Hepatocyte (in vitro differentiated cells): ENCODE results near the gene MTURN. TPM values are rescaled to one million over a fixed set of nuclear protein-coding genes. Genes with fewer than 3 reads are reported as not detected.

ENCODE experiments used
- DNase-seq: peaks from one replicate; pipeline ENCODE4 v3.0.0-alpha.2; 2016; ENCODE audit warnings: low spot score
- H2AFZ ChIP-seq: fragments of 200-600 bp; sonication (generic); 2 replicates; pipeline ENCODE4 v1.6.0; 2016; ENCODE audit warnings: antibody characterized with exemption, mild to moderate bottlenecking
- H3K27ac ChIP-seq: fragments of 200-600 bp; sonication (generic); 2 replicates; pipeline ENCODE4 v1.5.1; 2016; ENCODE audit warnings: mild to moderate bottlenecking
- H3K27me3 ChIP-seq: fragments of 200-600 bp; sonication (generic); 2 replicates; pipeline ENCODE4 v1.6.1; 2016
- H3K36me3 ChIP-seq: fragments of 200-600 bp; sonication (generic); replicated peaks from 2 replicates; pipeline ENCODE4 v1.5.1; 2016; ENCODE audit warnings: low read depth; ENCODE audit not compliant: insufficient read depth
- H3K4me1 ChIP-seq: fragments of 200-600 bp; sonication (generic); 2 replicates; pipeline ENCODE4 v1.5.1; 2016; ENCODE audit warnings: mild to moderate bottlenecking, moderate library complexity; ENCODE audit not compliant: insufficient read depth
- H3K4me2 ChIP-seq: fragments of 200-600 bp; sonication (generic); 2 replicates; pipeline ENCODE4 v1.6.0; 2016
- H3K4me3 ChIP-seq: fragments of 200-600 bp; sonication (generic); 2 replicates; pipeline ENCODE4 v1.5.1; 2016; ENCODE audit warnings: mild to moderate bottlenecking
- H3K79me2 ChIP-seq: fragments of 200-600 bp; sonication (generic); 2 replicates; pipeline ENCODE4 v1.6.0; 2017; ENCODE audit warnings: mild to moderate bottlenecking
- H3K9me2 ChIP-seq: fragments of 200-600 bp; sonication (generic); replicated peaks from 2 replicates; pipeline ENCODE4 v1.6.0; 2017; ENCODE audit warnings: mild to moderate bottlenecking; ENCODE audit not compliant: insufficient read depth
- H3K9me3 ChIP-seq: fragments of 200-600 bp; sonication (generic); 2 replicates; pipeline ENCODE4 v1.5.1; 2016; ENCODE audit warnings: low read depth, mild to moderate bottlenecking
- H4K20me1 ChIP-seq: fragments of 200-600 bp; sonication (generic); 2 replicates; pipeline ENCODE4 v1.6.0; 2016; ENCODE audit warnings: mild to moderate bottlenecking; ENCODE audit not compliant: insufficient read depth, poor library complexity, severe bottlenecking
- CTCF ChIP-seq: fragments of 200-600 bp; sonication (generic); IDR thresholded peaks from 2 replicates; pipeline ENCODE4 v1.5.1; 2016; ENCODE audit warnings: antibody characterized with exemption, mild to moderate bottlenecking; ENCODE audit not compliant: poor library complexity
- EZH2 ChIP-seq: fragments of 200-600 bp; sonication (generic); IDR thresholded peaks from 2 replicates; pipeline ENCODE4 v1.6.1; 2016; ENCODE audit warnings: antibody characterized with exemption, mild to moderate bottlenecking, borderline replicate concordance
- EZH2phosphoT487 ChIP-seq: fragments of 200-600 bp; sonication (generic); IDR thresholded peaks from one replicate; pipeline ENCODE4 v1.6.1; 2018; ENCODE audit warnings: antibody characterized with exemption, mild to moderate bottlenecking, low read depth, moderate library complexity; ENCODE audit not compliant: unreplicated experiment, severe bottlenecking
- WGBS: methylation state at CpG from one replicate; pipeline ENCODE4 v1.1.6; 2016; ENCODE audit warnings: low lambda C conversion rate; ENCODE audit errors: missing lambda C conversion rate; 5-methylcytosine and 5-hydroxymethylcytosine counted together
- polyA plus RNA-seq: library from polyadenylated mRNA; unstranded; fragments of >200 nt; fragmentation: Nextera tagmentation; extraction: Ambion mirVana; gene quantifications from 2 replicates; pipeline ENCODE4 v1.2.1, GENCODE V29; 2016
- total RNA-seq: library from RNA; depleted of rRNA; stranded (reverse); fragments of >200 nt; gene quantifications from 2 replicates; pipeline ENCODE4 v1.2.3, GENCODE V29; 2014

MTURN gene
- total and polyA plus RNA-seq, 2 experiments from 2014 or later: 4.5 to 14.5 TPM

- H3K9me3 ChIP-seq: peaks cover 5% of the 10 kb centered on the region
- H3K9me2 ChIP-seq: no peaks in the 10 kb centered on the region
- TF ChIP-seq EZH2phosphoT487 (no peak), CTCF (no peak), EZH2 (no peak)
- no peak overlapping the region for H2AFZ ChIP-seq
- no peaks in the 10 kb centered on the region for H3K36me3 ChIP-seq
- no peaks in the 10 kb centered on the region for H3K27me3 ChIP-seq
- H3K79me2 ChIP-seq: no peaks in the 10 kb centered on the region
- 95% methylated on average over 5 of the region's 5 CpGs for WGBS
- no peak overlapping the region for H3K27ac ChIP-seq
- no peak overlapping the region for H3K4me2 ChIP-seq
- no peak overlapping the region for H3K4me3 ChIP-seq
- H4K20me1 ChIP-seq: no peaks in the 10 kb centered on the region
- DNase-seq: no peak
- H3K4me1 ChIP-seq: no peaks in the 10 kb centered on the region
Observed at GRCh38 chr7:30193336-30193943, 58.7 kb downstream of the MTURN start.

GRCh38 chr7:30196408-30196807, 61.6 kb downstream of the MTURN start:
- Histone ChIP-seq H2AFZ (no peak overlapping the region), H3K4me1 (no peaks in the 10 kb centered on the region)

GRCh38 chr7:30197438-30197837, 62.7 kb downstream of the MTURN start:
- no peaks in the 10 kb centered on the region for H4K20me1 ChIP-seq
- H3K79me2 ChIP-seq: no peaks in the 10 kb centered on the region
- peaks cover 5% of the 10 kb centered on the region for H3K9me3 ChIP-seq
- H2AFZ ChIP-seq: no peak overlapping the region
- H3K27ac ChIP-seq: no peak overlapping the region
- DNase-seq: no peak
- no peaks in the 10 kb centered on the region for H3K27me3 ChIP-seq
- H3K4me3 ChIP-seq: no peak overlapping the region
- 93% methylated on average over 1 of the region's 1 CpG for WGBS
- no peaks in the 10 kb centered on the region for H3K36me3 ChIP-seq
- no peak for TF ChIP-seq EZH2phosphoT487
- no peak for TF ChIP-seq EZH2
- TF ChIP-seq CTCF: no peak
- no peaks in the 10 kb centered on the region for H3K4me1 ChIP-seq
- no peak overlapping the region for H3K4me2 ChIP-seq
- no peaks in the 10 kb centered on the region for H3K9me2 ChIP-seq

More at GRCh38 chr7:30196408-30196807, 61.6 kb downstream of the MTURN start:
- Histone ChIP-seq H3K27ac (no peak overlapping the region), H3K36me3 (no peaks in the 10 kb centered on the region), H3K4me2 (no peak overlapping the region), H3K27me3 (no peaks in the 10 kb centered on the region), H3K9me3 (peaks cover 5% of the 10 kb centered on the region), H3K79me2 (no peaks in the 10 kb centered on the region), H3K4me3 (no peak overlapping the region), H3K9me2 (no peaks in the 10 kb centered on the region), H4K20me1 (no peaks in the 10 kb centered on the region)
- DNase-seq: no peak
- TF ChIP-seq EZH2phosphoT487 (no peak), CTCF (no peak), EZH2 (no peak)

- no peak for TF ChIP-seq EZH2
- TF ChIP-seq CTCF: no peak
- no peak for TF ChIP-seq EZH2phosphoT487
- no peaks in the 10 kb centered on the region for H4K20me1 ChIP-seq
- H3K4me3 ChIP-seq: no peak overlapping the region
- H3K27me3 ChIP-seq: no peaks in the 10 kb centered on the region
- no peaks in the 10 kb centered on the region for H3K36me3 ChIP-seq
- H2AFZ ChIP-seq: no peak overlapping the region
- no peak for DNase-seq
- H3K79me2 ChIP-seq: no peaks in the 10 kb centered on the region
- whole genome bisulfite sequencing: 86% methylated on average over 3 of the region's 3 CpGs
- H3K27ac ChIP-seq: no peak overlapping the region
- H3K4me1 ChIP-seq: no peaks in the 10 kb centered on the region
- no peaks in the 10 kb centered on the region for H3K9me2 ChIP-seq
- H3K9me3 ChIP-seq: peaks cover 5% of the 10 kb centered on the region
- H3K4me2 ChIP-seq: no peak overlapping the region
Observed at GRCh38 chr7:30199271-30199670, 64.5 kb downstream of the MTURN start.
